H1 (cell line): ENCODE measurements around the gene RAET1E. TPM values are rescaled to one million over a fixed set of nuclear protein-coding genes. Genes with fewer than 3 reads are reported as not detected.
"Not testable (repeated sequence)": the region's sequence is repeated elsewhere in the genome, so short reads cannot be mapped to it uniquely, and the experiment has no call there.

Experiments
- CTCF ChIA-PET: fragments of 300-600 bp; sonication (Branson Sonifier 250); formaldehyde crosslinking; loops from one replicate; lab custom pipeline; 2021; ENCODE audit not compliant: partially characterized antibody; lab: Charles Lee
- POLR2A ChIA-PET: fragments of 300-600 bp; sonication (Branson Sonifier 250); formaldehyde crosslinking; loops from one replicate; lab custom pipeline; 2021; ENCODE audit warnings: inconsistent platforms; ENCODE audit not compliant: partially characterized antibody; lab: Charles Lee
- DNase-seq, 2 experiments: peaks; one replicate each; pipeline versions ENCODE4 v3.0.0 to v3.0.0-alpha.2; 2010 to 2022; ENCODE audit warnings: low spot score in 2 of 2, low read depth in 1 of 2, mixed read lengths in 1 of 2
- FAIRE-seq: peaks from 2 replicates; lab custom pipeline; 2011; peaks lifted over from hg19 to GRCh38; lab: Jason Lieb, UNC
- H2AFZ ChIP-seq: 2 replicates; pipeline ENCODE4 v1.8.1; 2012; ENCODE audit warnings: low read length, inconsistent platforms
- H2AK5ac ChIP-seq: 2 replicates; pipeline ENCODE4 v1.6.1; 2013; ENCODE audit warnings: low read depth, low read length
- H2BK120ac ChIP-seq: replicated peaks from 2 replicates; pipeline ENCODE3; 2013; ENCODE audit warnings: low read depth, low read length, inconsistent platforms
- H2BK12ac ChIP-seq: 2 replicates; pipeline ENCODE4 v1.6.1; 2013; ENCODE audit warnings: low read depth, low read length
- H2BK15ac ChIP-seq: 2 replicates; pipeline ENCODE4 v1.6.1; 2013; ENCODE audit warnings: low read length
- H2BK20ac ChIP-seq: 2 replicates; pipeline ENCODE4 v1.6.1; 2013; ENCODE audit warnings: low read length
- H2BK5ac ChIP-seq: 2 replicates; pipeline ENCODE4 v1.6.1; 2013; ENCODE audit warnings: low read depth, low read length
- H3K14ac ChIP-seq: 2 replicates; pipeline ENCODE4 v1.6.1; 2013; ENCODE audit warnings: inconsistent platforms; ENCODE audit not compliant: insufficient read length
- H3K18ac ChIP-seq: 2 replicates; pipeline ENCODE4 v1.6.1; 2013; ENCODE audit warnings: low read length; ENCODE audit errors: extremely low read depth
- H3K23ac ChIP-seq: 2 replicates; pipeline ENCODE4 v1.6.1; 2013; ENCODE audit warnings: inconsistent platforms; ENCODE audit not compliant: insufficient read length
- H3K23me2 ChIP-seq: 2 replicates; pipeline ENCODE4 v1.6.1; 2013; ENCODE audit warnings: low read depth, low read length
- H3K27ac ChIP-seq: 2 replicates; pipeline ENCODE4 v1.6.1; 2011; ENCODE audit warnings: low read depth, low read length, inconsistent platforms
- H3K27me3 ChIP-seq, 4 experiments: replicated peaks in 1 of 4; 1 replicate in 1 of 4; 2 replicates in 3 of 4; pipeline versions ENCODE4 v1.6.1 to v1.8.1; 2011 to 2013; ENCODE audit warnings: low read length in 3 of 4, mild to moderate bottlenecking in 3 of 4, inconsistent platforms in 2 of 4, mixed read lengths in 2 of 4, moderate library complexity in 1 of 4; ENCODE audit not compliant: control insufficient read depth in 3 of 4, insufficient read depth in 3 of 4; ENCODE audit errors: extremely low read depth in 1 of 4
- H3K36me3 ChIP-seq, 4 experiments: 2 replicates each; pipeline versions ENCODE4 v1.6.1 to v1.8.1; 2011 to 2013; ENCODE audit warnings: mild to moderate bottlenecking in 4 of 4, low read length in 3 of 4, moderate library complexity in 2 of 4, control low read depth in 1 of 4, inconsistent platforms in 1 of 4; ENCODE audit not compliant: insufficient read depth in 4 of 4, control insufficient read depth in 2 of 4
- H3K4ac ChIP-seq: replicated peaks from 2 replicates; pipeline ENCODE3; 2013; ENCODE audit warnings: low read length, low read depth, mixed read lengths, inconsistent platforms; ENCODE audit not compliant: insufficient read length
- H3K4me1 ChIP-seq, 4 experiments: replicated peaks in 1 of 4; 1 replicate in 1 of 4; 2 replicates in 3 of 4; pipeline versions ENCODE4 v1.6.1 to v1.8.1; 2011 to 2013; ENCODE audit warnings: low read length in 3 of 4, inconsistent platforms in 2 of 4, mixed read lengths in 1 of 4; ENCODE audit not compliant: insufficient read depth in 4 of 4, control insufficient read depth in 3 of 4
- H3K4me2 ChIP-seq, 2 experiments: 2 replicates each; pipeline versions ENCODE4 v1.6.1 to v1.8.1; 2011 to 2013; ENCODE audit warnings: low read depth in 2 of 2, low read length in 2 of 2, control low read depth in 1 of 2, inconsistent platforms in 1 of 2, mild to moderate bottlenecking in 1 of 2; ENCODE audit not compliant: insufficient read depth in 1 of 2
- H3K4me3 ChIP-seq, 4 experiments: fragments of 200-600, 300-600 bp in 1 of 4; sonication (generic), shearing (Covaris generic), sonication (Bioruptor Twin) in 1 of 4; 2 replicates each; pipeline versions ENCODE4 v1.5.1 to v1.8.1; 2011 to 2016; ENCODE audit warnings: low read length in 4 of 4, low read depth in 3 of 4, control low read depth in 2 of 4, inconsistent platforms in 2 of 4, mild to moderate bottlenecking in 2 of 4, mixed read lengths in 1 of 4, moderate library complexity in 1 of 4; ENCODE audit not compliant: insufficient read depth in 2 of 4; ENCODE audit errors: extremely low read depth in 1 of 4
- H3K56ac ChIP-seq: replicated peaks from 2 replicates; pipeline ENCODE3; 2013; ENCODE audit warnings: low read depth, mild to moderate bottlenecking, mixed read lengths, low read length, inconsistent platforms; ENCODE audit not compliant: insufficient read length
- H3K79me1 ChIP-seq: 2 replicates; pipeline ENCODE4 v1.6.1; 2013; ENCODE audit warnings: low read depth, low read length, control low read depth
- H3K79me2 ChIP-seq, 2 experiments: 2 replicates each; pipeline versions ENCODE4 v1.6.1 to v1.8.1; 2012 to 2013; ENCODE audit warnings: low read length in 2 of 2, mild to moderate bottlenecking in 2 of 2, inconsistent platforms in 1 of 2; ENCODE audit not compliant: insufficient read depth in 2 of 2, control insufficient read depth in 1 of 2
- H3K9ac ChIP-seq, 4 experiments: replicated peaks in 1 of 4; 1 replicate in 1 of 4; 2 replicates in 3 of 4; pipeline versions ENCODE4 v1.6.1 to v1.8.1; 2011 to 2013; ENCODE audit warnings: low read depth in 3 of 4, low read length in 3 of 4, control low read depth in 2 of 4, mild to moderate bottlenecking in 2 of 4, moderate library complexity in 2 of 4, inconsistent platforms in 1 of 4; ENCODE audit errors: extremely low read depth in 1 of 4
- H3K9me3 ChIP-seq, 2 experiments: 2 replicates each; pipeline versions ENCODE4 v1.6.1 to v1.8.1; 2012 to 2013; ENCODE audit warnings: mild to moderate bottlenecking in 2 of 2, moderate library complexity in 2 of 2, control low read depth in 1 of 2, inconsistent platforms in 1 of 2, low read depth in 1 of 2, low read length in 1 of 2, mixed read lengths in 1 of 2; ENCODE audit not compliant: insufficient read depth in 2 of 2
- H4K20me1 ChIP-seq, 2 experiments: replicated peaks in 1 of 2; 2 replicates each; pipeline versions ENCODE3 to v1.8.1; 2011 to 2013; ENCODE audit warnings: inconsistent platforms in 2 of 2, low read length in 2 of 2, mild to moderate bottlenecking in 1 of 2; ENCODE audit not compliant: insufficient read depth in 2 of 2, control insufficient read depth in 1 of 2
- H4K5ac ChIP-seq: 2 replicates; pipeline ENCODE4 v1.6.1; 2013; ENCODE audit warnings: low read length, low read depth, mixed read lengths, inconsistent platforms; ENCODE audit not compliant: insufficient read length
- H4K8ac ChIP-seq: 2 replicates; pipeline ENCODE4 v1.8.0; 2013; ENCODE audit warnings: mild to moderate bottlenecking, moderate library complexity, low read length, inconsistent platforms; ENCODE audit not compliant: insufficient read depth; ENCODE audit errors: extremely low read depth
- H4K91ac ChIP-seq: replicated peaks from 2 replicates; pipeline ENCODE3; 2013; ENCODE audit warnings: low read length, mixed read lengths, inconsistent platforms; ENCODE audit not compliant: insufficient read length
- CHD1 ChIP-seq: IDR thresholded peaks from 2 replicates; pipeline ENCODE4 v1.6.1; 2012; ENCODE audit warnings: low read depth, low read length, improper control_type of control experiment
- PHF8 ChIP-seq: fragments of 200-600 bp; sonication (generic); conservative IDR thresholded peaks from 2 replicates; pipeline ENCODE4 v1.7.1; 2012; ENCODE audit warnings: low read depth, mild to moderate bottlenecking, inconsistent platforms, low read length, moderate library complexity
- POLR2AphosphoS5 ChIP-seq: IDR thresholded peaks from 2 replicates; pipeline ENCODE4 v1.6.1; 2011; ENCODE audit warnings: low read depth, low read length
- SUZ12 ChIP-seq: fragments of 200-600 bp; sonication (generic); IDR thresholded peaks from 2 replicates; pipeline ENCODE4 v1.6.1; 2012; ENCODE audit warnings: mild to moderate bottlenecking, inconsistent platforms, low read length, moderate library complexity, mixed read lengths
- WGBS, 2 experiments: shearing (Covaris generic) in 1 of 2; methylation state at CpG; one replicate each; pipeline versions ENCODE4 v1.1.6 to v1.1.7; 2013 to 2015; ENCODE audit warnings: low lambda C conversion rate in 2 of 2, mixed read lengths in 2 of 2, inconsistent platforms in 1 of 2, low coverage in 1 of 2, missing lambda C conversion rate in 1 of 2; ENCODE audit not compliant: insufficient replicate concordance in 2 of 2, insufficient coverage in 1 of 2, insufficient read length in 1 of 2; ENCODE audit errors: extremely low coverage in 1 of 2, missing lambda C conversion rate in 1 of 2; 5-methylcytosine and 5-hydroxymethylcytosine counted together
- polyA plus RNA-seq, 7 experiments: library from polyadenylated mRNA; depleted of rRNA in 3 of 7; stranded (reverse) in 5 of 7; unstranded in 2 of 7; fragments of >200 nt in 5 of 7; fragments of 200-250 nt in 2 of 7; gene quantifications; 1 replicate in 5 of 7; 2 replicates in 1 of 7; 4 replicates in 1 of 7; pipeline versions ENCODE4 v1.2.1 to v1.2.3, GENCODE V29; 2011 to 2013; ENCODE audit warnings: missing spikeins in 2 of 7, mixed read lengths in 2 of 7
- total RNA-seq: library from RNA; stranded (reverse); fragmentation: NEBNext Ultra II Directional; extraction: Animal tissue kit (Norgen Biotek cat#: 25700); gene quantifications from 2 replicates; pipeline ENCODE4 v1.2.1, GENCODE V29; 2021
- TF ChIP-seq, protein P1 (sequence below): IDR thresholded peaks from 2 replicates; pipeline ENCODE4 v1.6.1; 2012; ENCODE audit warnings: low read length, inconsistent platforms

Gene RAET1E
- total and polyA plus RNA-seq, 2 of the 8 experiments (the other 6 are each of a cell fraction or from before 2014, with no cell fraction given): not detected

GRCh38 chr6:149922642-149923326 lies 24.9 kb upstream of the RAET1E start, which contains the start of gene RAET1G (continued):
- 0 out of 2 replicates have a peak, but pooled peaks have one; percentile 25 for TF ChIP-seq PHF8
- no peak for TF ChIP-seq CHD1
- TF ChIP-seq, protein P1, sequence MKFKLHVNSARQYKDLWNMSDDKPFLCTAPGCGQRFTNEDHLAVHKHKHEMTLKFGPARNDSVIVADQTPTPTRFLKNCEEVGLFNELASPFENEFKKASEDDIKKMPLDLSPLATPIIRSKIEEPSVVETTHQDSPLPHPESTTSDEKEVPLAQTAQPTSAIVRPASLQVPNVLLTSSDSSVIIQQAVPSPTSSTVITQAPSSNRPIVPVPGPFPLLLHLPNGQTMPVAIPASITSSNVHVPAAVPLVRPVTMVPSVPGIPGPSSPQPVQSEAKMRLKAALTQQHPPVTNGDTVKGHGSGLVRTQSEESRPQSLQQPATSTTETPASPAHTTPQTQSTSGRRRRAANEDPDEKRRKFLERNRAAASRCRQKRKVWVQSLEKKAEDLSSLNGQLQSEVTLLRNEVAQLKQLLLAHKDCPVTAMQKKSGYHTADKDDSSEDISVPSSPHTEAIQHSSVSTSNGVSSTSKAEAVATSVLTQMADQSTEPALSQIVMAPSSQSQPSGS: no peak
- no peak for TF ChIP-seq SUZ12
- no peak for TF ChIP-seq POLR2AphosphoS5

DNA sequence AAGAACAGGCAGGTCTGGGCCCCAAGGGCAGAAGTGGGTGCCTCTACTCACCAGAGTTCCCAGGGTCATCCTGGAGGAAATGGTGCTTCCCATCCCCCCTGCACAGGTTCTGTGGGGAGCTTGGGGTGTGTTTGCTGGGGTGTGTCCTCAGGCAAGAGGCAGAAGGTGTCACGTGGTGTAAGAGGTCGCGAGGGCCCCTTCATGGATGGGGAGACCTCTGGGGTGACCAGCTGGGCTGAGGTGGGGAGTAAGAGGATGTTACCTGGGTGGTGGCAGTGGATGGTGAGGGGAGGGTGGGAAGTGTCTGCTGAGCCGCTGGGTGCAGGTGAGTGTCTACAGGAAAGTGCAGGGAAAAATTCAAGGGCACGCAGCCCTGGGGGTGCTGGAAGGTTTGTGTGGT lies 24.2 kb upstream of the RAET1E start:
- H2BK20ac ChIP-seq, H3K23ac ChIP-seq, H3K27ac ChIP-seq, H3K56ac ChIP-seq, H3K4me1 ChIP-seq, H2AFZ ChIP-seq, H3K14ac ChIP-seq, H4K20me1 ChIP-seq, H4K8ac ChIP-seq, H3K36me3 ChIP-seq, H2BK5ac ChIP-seq, H2BK120ac ChIP-seq, H2BK12ac ChIP-seq, H2AK5ac ChIP-seq, H4K91ac ChIP-seq, FAIRE-seq, H3K79me2 ChIP-seq, H3K9ac ChIP-seq, H3K79me1 ChIP-seq, H3K18ac ChIP-seq, H3K9me3 ChIP-seq, H3K4ac ChIP-seq, H4K5ac ChIP-seq, H2BK15ac ChIP-seq, DNase-seq: not testable (repeated sequence)
- ChIA-PET CTCF (interaction anchor here (0.8 to 2.1 kb wide), 5 partner anchors 16 to 197 kb away, joined by 3 to 6 read pairs (median 4); no protein-coding TSS in a partner anchor), POLR2A (interaction anchor here (1.1 kb wide), 1 partner anchor 59 kb away, joined by 3 read pairs; no protein-coding TSS in a partner anchor)
- Histone ChIP-seq H3K23me2 (peaks cover 12% of the 10 kb centered on the region; the same call in 1 of the 2 replicates), H3K27me3 (peaks cover 39 to 64% (median 57%) of the 10 kb centered on the region in 4 experiments), H3K4me2 (peak overlapping the region; percentile 88 to 91), H3K4me3 (peak overlapping the region; percentile 56 to 70 (median 65); a peak in 5 of 8 replicates)
- 16% methylated on average over 5 of the region's 5 CpGs; no CpG with 5 or more reads in 1 of the 2 experiments for WGBS, 2 experiments
